Kasumi-1 (cell line): ENCODE measurements around the gene TLE1.

ENCODE experiments used
- DNase-seq, 2 experiments: peaks; one replicate each; lab custom pipeline; 2025; lab: John Stamatoyannopoulos, UW

The TLE1 gene

GRCh38 chr9:81573415-81574321 lies 115.7 kb downstream of the TLE1 start:
- DNase-seq = no peak

- no peak for DNase-seq
Observed at GRCh38 chr9:81570083-81570482, 119.3 kb downstream of the TLE1 start.

GRCh38 chr9:81566074-81566698 lies 123.2 kb downstream of the TLE1 start:
- no peak for DNase-seq

- DNase-seq = no peak
Observed at GRCh38 chr9:81565609-81566008, 123.7 kb downstream of the TLE1 start.

DNA sequence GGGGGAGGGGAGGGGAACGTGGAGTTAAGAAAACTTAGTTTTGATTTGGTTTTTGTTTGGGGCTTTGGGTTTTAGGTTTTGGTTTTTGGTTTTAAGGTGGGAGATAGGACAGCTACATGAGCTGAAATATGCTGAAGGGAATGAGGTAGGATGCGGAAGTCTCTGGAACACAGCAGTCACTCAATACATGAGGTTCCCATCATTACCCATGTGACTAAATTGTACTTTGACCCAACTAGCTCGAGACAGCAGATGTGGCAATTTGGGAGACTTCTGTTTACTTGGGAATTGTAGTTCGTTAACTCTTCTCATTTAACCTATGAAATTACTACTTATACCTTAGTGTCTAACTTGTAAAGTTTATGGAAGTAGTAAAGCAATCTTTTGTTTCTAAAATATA lies 124.2 kb downstream of the TLE1 start:
- no peak for DNase-seq

- DNase-seq = no peak
Observed at GRCh38 chr9:81564632-81565031, 124.7 kb downstream of the TLE1 start.

DNA sequence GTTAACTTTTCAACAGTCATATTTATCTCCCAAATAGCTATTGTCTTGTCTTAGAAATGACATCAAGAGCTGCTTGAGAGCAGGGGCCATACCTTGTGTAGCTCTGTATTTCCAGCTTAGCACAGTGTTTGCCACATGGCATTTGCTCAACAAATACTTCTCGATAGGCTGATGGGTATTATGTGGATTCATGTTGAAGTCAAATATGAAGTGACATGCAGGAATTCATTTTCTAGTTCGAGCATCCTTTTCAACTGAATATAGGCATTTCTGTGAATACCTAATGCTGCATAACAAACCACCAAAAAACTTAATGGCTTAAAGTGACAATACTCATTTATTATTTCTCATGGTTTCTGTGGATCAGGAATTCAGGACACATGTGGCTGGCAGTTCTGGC lies 125.6 kb downstream of the TLE1 start:
- DNase-seq = no peak

DNA sequence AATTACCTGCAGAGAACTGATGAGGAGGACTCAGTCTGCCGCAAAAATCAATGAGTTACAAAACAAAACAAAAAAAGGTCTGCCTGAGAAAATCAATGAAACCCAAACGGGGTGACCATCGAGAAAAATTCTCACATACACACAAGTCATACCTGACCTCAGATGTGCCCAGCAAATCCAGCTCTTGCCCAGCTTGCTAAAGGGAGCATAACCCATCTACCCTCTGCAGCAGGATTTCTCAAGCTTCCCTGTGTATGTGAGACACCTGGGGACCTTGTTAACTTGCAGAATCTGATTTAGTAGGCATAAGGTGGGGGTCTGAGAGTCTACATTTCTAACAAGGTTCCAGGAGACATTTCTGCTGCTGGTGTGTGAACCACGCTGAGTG lies 126.3 kb downstream of the TLE1 start:
- no peak for DNase-seq

DNA sequence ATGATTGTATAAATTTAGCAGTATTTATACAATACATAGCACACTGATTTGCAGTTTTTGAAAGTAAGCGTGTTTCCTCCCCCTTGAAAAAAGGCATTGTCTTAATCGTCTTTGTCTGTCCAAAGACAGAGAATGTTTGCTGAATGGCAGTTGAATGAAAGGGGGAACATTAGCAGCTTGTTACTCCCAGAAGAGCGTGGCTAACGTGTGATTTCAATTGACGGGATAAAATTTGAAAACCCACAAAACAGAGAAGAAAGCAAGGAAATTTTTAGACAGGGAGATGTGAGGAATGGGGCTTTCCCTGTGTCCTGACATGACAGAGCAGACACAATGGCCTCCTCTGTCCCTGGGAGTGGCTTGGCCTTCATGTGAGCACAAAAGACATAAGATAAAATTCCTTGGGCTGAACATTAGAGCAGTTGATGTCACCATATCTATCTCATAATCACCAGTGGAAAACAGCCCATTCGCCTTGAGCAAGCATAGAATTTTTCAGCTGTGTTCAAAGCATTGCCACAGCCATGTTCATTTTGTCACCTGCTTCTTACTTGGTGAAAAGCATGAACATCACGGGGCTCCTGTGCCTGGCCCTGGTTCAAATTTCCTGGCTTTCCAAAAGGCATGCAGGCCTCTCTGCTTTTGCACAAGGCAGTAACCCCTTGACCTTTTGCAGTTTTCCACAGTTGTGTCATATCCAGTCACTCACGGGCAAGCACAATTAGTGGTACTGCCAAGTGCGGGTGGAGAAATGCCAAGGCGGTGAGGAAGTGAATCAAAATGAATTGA lies 126.9 kb downstream of the TLE1 start:
- no peak for DNase-seq

DNA sequence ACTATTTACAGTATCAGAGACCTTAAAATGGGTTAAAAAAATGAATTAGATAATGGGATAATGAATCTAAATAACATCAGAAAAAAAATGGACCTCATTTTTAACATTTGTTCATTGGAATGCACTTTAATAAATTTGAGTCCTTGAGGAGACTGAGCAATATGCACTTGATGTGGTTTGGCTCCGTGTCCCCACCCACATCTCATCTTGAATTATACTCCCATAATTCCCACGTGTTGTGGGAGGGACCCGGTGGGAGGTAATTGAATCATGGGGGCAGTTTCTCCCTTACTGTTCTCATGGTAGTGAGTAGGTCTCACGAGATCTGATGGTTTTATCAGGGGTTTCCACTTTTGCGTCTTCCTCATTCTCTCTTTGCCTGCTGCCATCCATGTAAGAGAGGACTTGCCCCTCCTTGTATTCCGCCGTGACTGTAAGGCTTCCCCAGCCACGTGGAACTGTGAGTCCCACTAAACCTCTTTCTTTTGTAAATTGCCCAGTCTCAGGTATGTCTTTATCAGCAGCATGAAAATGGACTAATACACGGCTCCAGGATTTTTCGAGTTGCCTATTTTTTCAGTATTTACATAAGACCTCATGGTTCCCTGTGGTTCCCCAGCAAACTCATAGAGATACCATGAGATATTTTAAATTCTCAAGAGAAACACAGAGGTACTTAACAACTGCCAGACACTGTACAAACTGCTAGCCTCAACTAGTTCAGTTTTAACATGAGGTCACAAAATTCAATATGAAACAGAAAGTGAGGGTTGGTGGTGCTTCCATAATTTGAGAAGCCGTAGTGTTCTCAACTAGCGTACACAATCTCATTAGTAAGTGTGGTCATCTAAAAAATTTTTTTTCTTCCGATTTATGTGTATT lies 128.3 kb downstream of the TLE1 start:
- no peak for DNase-seq

GRCh38 chr9:81559709-81560108 lies 129.6 kb downstream of the TLE1 start:
- DNase-seq = no peak

GRCh38 chr9:81559197-81559596 lies 130.2 kb downstream of the TLE1 start:
- no peak for DNase-seq

GRCh38 chr9:81558091-81558830 lies 131.1 kb downstream of the TLE1 start:
- no peak for DNase-seq

DNA sequence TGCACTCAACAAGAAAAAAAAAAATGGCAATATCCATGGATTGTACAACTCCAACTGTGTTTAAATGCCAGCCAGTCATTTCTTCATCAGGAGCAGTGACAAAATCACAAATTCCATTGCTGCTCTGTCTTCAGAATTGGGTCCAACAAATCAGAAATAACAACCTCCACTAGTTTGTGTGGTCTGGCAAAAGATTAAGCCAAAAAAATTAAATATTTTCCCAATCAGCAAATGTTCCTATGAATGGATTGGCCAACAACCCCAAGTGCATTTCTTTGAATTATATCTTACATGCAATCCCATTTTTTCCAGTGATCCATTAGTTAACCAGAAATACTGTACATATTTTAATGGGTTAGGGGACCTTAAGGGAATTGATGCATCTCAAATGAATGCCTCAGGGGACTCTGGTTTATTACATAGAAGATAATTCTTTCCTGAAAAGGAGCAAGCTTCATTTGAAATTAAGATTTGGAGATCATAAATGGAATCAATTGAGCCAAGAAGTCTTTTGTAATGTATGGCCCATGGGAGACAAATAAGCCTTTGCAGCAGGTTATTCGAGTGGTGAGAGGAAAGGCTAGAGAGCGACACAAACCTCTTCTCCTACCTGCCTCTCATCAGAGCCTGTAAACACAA lies 131.8 kb downstream of the TLE1 start:
- no peak for DNase-seq

GRCh38 chr9:81556923-81557322 lies 132.4 kb downstream of the TLE1 start:
- no peak for DNase-seq

GRCh38 chr9:81552581-81552991 lies 136.8 kb downstream of the TLE1 start:
- no peak for DNase-seq

GRCh38 chr9:81550207-81550583 lies 139.2 kb downstream of the TLE1 start:
- DNase-seq = no peak

- no peak for DNase-seq
Observed at GRCh38 chr9:81549500-81550206, 139.7 kb downstream of the TLE1 start.

DNA sequence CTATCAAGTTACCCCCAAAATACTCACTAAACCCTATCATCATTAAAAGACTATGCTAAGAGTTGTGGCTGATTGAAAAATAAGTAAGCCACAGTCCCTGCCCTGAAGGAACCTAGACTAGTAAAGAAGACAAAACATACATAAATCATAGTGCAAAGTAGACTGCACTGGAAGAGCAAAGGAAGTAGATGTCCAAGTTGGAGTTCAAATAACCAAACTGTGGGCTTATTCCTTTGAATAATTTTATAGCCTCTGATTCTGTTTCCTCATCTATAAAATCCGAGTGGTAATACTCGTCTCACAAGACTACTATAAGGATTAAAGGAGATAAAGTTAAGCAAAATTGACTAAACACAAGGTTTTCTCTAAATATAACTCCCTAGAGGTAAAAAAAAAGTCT lies 140.4 kb downstream of the TLE1 start:
- DNase-seq = no peak

DNA sequence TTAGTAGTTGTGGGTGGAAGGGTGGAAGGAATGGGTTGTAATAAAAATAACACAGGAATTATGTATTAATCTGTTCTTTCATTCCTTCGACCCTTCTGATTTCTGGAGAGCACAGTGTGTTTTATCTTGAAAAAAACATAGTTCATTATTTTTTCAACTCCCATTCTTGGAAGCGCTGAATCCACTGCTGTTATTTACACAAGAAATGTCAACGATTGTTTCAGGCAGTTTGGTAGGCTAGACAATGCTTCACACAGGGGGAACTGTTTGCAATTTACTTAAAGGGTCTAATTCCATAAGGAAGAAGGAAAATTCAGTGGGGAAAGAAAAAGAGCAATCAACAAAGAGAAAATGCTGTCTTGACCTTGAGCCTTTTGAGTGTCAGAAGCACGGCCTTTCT lies 142.9 kb downstream of the TLE1 start:
- DNase-seq = no peak
